ENCODE measurements around the gene OR10AD1.

Gene OR10AD1

DNA sequence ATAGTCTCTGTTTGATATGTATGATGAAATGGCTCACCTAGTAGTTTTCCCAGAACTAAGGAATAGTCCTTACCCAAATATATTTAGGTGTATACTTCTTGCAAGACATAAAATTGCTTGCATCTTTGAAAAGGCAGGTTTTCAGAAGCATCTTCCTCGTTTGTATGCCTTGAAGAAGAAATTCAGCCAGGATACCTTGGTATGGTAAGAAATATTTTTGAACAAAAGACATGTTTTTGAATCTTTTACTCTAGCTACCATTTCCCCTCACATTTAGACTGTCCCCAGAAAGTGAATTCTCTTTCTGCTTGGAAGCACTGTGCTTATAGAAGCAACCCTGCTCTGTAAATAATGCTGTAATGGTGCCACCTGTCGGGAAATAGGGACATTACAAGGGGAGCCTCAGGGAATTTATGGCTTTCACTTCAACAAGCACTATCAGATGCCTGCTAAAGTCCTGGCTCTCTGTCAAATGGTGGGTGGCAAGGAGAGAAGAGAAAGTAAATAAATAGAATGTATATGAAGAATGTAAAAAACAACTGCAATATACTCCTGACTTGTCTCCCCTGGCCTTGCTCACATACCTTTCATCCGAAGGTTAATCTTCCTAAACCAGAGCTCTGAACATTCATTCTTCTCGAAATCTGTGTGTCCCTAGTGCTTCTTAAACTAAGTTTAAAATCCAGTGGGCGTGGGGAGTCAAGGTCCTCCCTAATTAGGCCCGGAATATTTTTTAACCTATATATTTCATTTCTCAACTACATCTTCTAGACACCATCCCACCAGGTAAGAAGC is 13.6 kb downstream of the OR10AD1 start:
- peak; percentile 88 for DNase-seq

DNA sequence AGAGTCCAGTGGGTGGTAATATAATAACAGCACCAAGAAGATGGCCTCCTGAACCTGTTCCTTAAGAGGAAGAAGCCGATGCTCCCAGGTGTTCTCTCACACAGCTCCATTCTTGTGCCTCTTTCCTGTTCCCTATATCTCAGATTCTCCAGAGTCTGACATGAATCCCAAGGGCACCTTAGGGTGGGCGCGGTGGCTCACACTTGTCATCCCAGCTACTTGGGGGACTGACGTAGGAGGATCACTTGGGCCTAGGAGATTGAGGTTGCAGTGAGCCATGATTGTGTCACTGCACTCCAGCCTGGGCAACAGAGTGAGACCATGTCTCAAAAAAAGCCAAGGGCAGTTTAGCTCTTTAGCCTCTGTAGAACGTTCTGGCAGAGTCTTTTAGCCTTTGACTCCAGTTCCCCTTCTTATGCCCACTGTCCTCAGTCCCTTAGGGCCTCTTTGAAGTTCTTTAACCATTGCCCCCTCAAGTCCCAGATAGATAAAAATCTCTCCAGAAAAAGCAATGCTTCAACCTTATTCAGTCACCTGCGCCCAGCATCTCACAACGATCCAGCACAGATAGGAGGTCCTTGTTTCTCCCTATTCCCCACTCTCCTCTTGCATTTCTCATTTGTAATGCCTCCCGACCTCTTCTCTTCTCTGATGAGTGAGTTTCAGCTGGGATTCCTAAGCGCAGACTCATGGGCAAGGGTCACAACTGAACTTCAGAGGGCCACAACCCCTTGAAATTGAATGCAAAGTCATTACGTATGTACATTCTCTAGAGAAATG is 15.0 kb downstream of the OR10AD1 start:
- DNase-seq: no peak

DNA sequence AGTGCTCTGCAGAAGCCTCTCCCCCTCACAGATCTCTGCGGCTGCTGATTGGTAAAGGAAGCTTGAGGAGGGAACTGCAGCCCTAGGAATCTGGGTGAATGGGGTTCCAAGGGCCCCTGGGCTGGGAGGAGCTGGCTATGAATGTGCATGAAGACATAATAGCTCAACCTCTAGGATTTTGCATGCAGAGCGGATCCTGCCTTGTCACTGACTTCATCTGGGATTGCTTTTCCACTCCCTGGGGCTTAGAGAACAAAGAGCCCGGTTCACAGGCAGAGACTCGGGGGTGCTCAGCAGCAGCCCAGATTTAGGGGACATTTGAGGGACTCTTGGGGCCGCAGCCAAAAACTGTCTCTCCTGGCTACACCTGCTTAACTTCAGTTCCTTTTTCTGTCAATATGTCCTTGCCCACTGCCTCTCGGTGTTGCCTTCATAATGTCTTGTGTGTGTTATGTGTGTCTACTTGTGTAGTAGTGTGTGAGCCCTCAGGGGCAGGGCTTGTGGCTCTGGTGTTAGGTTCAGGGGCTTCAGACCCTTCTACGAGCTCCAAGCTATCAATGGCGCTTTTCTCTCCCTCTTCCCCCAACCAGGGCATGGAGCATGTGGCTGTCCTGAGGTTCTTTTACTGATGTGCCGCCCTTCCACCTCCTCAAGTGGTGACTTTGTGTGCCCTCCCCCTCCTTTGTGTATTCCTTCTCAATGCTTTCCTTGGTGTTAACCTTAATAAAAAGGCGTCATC is 17.7 kb downstream of the OR10AD1 start:
- DNase-seq: no peak

DNA sequence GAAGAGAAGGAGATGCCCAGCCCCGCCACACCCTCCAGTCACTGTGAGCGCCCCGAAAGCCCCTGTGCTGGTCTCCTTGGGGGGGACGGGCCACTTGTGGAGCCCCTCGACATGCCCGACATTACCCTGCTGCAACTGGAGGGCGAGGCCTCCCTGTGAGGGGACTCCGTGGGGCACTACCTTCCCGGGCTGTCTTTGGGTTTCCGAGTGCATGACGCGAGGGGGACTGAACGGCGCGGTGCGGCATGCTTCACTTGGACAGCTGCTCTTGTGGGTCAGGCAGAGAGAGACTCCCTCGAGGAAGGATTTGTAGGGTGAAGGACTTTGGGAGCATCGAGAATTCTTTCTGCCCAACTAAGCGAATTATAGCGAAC is 18.6 kb downstream of the OR10AD1 start:
- DNase-seq: no peak

DNA sequence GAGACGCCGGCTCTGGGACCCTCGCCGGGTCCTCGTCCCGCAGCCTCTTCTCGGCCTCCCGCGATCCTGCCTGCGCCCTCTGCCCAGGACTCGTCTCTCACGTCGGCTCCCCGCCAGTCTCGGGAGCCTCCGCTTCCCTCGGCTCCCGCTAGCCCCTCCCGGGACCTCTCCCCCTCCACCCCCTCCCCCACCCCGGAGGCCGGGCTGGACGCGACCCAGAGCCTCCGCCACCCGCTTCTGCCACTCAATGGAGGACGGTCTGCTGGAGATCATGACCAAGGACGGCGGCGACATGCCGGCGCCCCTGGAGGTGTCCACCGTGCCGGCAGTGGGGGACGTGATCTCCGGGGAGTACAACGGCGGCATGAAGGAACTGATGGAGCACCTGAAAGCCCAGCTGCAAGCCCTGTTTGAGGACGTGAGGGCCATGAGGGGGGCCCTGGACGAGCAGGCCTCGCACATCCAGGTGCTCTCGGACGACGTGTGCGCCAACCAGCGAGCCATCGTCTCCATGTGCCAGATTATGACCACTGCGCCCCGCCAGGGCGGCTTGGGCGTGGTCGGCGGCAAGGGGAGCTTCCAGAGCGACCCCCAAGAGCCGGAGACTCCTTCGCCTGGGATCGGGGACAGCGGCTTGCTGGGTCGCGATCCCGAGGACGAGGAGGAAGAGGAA is 19.1 kb downstream of the OR10AD1 start:
- DNase-seq: no peak

DNA sequence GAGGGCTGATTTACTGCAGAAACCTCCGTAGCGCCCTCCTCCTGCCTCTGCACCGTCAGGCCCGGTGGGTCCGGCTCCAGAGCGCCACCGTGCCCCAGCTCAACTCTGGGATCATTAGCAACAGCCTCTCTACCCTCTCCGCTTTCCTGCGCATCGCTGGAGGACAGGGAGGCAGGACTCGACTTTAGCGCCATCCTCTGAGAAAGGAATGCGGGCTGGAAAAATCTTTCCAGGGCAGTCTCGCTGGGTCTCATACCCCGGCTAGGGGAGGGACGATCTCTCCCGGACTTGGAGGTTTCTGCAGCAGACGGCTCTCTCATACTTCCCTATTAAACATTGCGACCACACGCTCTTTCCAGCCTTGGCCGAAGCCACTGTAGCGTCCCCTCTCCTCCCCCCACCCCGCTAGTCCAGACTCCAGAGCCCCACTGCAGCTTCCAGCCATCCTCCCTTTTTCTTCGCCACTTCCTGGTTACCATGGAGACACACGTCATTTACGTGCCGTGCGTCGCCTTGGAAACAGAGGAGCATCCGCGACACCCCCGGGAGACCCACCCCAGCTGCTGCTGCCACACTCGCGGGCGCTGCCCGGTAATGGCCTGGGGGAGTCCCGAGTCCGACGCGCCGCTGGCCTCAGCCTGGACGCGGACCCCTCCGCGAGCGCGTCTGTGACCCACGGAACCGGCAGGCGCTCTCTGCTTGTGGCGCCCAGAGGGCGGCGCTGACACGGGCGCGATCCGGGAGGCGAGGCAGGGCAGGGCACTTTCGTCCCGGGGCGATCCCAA is 19.8 kb downstream of the OR10AD1 start, which contains the start of gene CCDC184:
TSS of gene CCDC184 (plus strand) at position 554 of the 785 bp plus-strand sequence. CDS start 479 bp downstream, outside the sequence.
- DNase-seq: peak; percentile 83

DNA sequence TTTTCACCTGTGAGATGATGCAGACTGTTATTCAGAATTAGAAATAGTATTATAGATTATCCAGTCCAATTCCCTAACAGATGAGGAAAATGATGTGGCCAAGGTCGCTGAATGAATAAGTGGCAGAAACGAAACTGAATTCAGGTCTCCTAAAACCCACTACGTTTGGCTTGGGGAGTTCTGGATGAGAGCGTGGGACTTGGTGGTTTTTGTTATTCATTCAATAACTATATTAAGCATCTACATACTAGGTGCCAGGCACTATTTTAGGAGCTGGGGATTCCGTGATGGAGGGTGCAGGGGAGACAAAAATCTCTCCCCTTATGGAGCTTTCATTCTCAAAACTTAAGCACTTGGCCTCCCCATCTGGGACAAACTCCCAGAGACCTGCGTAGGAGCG is 20.5 kb downstream of the OR10AD1 start:
- no peak for DNase-seq

DNA sequence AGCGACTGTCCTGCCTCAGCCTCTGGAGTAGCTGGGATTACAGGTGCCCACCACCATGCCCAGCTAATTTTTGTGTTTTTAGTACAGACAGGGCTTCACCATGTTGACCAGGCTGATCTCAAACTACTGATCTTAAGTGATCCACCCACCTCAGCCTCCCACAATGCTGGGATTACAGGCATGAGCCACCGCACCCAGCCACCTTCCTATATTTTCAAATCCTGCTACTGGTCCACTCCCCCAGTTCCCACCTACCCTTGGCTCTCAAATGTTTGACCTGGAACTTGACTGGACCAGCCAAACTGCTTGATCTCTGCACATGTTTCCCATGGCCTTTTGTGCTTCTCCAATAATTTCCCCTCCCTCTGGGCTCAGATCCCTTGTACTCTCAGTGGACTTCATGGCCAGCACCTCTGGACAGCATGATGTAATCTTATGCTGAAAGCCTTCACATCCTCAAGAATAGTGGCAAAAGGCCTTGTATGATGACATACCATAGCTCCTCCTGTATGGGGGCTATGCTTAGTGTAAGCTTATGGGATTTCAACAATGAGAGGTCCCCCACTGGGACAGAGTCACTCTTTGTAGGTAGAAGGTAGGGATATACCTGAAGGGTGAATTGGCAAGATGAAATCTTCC is 22.1 kb downstream of the OR10AD1 start:
- no peak for DNase-seq

DNA sequence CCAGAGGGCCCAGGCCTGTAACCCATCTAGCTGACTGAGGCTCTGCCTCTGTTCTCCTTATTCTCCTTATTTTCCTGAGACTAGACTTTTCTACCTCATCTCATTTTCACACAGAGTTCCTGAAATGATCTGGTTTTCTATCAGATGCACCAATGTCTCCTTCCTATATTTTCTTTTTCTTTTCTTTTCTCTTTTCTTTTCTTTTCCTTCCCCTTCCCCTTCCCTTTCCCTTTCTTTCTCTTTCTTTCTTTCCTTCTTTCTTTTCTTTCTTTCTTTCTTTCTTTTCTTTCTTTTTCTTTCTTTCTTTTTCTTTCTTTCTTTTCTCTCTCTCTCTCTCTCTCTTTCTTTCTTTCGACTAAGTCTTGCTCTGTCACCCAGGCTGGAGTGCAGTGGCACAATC is 22.7 kb downstream of the OR10AD1 start:
- no peak for DNase-seq

DNA sequence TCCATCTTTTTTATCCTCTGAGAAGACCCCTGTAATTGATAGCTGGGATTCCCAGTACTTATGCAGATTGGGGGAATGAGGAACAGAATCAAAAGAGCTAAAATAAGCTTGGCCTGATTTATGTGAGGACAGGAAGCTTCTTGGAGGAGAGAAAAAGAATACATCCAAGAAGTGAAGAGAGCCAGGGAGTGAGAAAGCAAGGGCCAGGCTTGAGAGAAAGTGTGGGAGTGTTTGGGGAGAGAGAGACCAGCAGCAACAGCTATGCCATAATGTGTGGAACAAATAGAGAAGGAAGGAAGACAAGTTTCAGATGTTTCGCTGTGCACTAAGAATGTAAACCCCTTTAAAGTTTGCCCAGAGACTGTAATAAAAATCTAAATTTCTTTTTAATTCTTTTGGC is 23.6 kb downstream of the OR10AD1 start:
- no peak for DNase-seq

DNA sequence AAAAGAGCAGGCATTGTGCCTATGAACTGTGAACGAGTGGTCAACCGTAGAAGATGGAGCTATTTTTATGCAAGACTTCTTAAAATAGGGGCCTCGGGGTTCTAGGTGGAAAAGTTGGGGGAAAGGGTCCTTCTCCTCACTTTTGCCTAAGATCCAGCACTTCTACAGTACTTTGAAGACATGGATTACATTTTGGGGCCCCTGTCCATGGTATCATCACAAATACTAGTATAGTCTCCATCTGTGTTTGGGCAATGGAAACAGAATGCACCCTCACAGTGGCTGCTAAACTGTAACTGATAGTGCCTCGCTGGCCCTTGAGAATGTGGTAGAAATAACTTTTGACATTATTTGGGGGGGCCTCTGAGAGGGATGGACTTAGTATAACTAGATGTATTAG is 25.1 kb downstream of the OR10AD1 start:
- no peak for DNase-seq

DNA sequence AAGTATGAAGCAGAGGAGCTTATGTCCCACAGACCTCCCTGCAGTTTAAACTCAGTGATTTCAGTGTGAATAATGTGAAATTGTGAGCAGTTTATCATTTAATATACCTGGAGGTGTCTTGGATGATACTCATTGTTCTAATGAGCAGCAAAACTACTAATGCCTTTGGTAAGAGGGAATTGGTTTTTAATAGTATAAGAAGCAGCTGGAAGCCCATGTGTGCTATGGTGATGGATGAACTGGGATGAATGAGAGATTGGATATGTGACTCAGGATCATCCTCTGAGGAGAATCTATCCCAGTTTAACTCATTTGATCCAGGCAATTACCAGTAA is 26.7 kb downstream of the OR10AD1 start:
- no peak for DNase-seq

DNA sequence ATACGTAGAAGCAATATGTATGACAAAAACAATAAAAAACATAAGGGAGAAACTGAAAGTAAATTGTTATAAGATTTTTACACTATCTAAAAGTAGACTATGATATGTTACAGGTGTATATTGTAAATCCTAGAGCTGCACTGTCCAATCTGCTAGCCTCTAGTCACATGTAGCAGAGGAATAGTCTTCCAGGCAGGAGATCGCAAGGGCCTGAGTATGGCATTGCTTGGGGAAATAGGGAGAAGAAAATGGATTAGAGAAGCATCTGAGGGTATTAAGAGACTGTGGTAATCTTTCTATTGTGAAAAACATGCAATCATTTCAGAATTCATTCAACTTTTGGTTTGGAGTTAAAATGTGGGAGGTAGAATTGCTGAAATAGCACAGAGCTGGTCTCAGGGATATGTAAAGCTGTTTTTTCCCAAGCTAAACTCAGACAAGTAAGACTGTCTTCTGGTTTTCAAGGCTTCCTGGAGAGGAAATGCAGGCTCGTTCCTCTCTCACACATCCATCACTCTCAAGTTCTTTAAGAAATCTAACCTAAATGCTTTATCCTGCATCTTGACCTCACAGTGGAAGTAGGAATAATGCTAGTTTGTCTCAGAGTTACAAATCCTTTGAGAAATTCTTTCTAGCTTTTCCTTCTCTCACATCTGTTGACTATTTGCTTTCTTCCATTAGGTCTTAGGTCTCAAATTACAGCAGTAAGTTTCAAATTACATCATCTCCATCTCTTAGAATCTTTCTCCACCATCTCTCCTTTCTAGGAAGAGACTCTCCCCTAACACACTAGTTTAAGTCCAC is 27.3 kb downstream of the OR10AD1 start:
- DNase-seq: no peak

DNA sequence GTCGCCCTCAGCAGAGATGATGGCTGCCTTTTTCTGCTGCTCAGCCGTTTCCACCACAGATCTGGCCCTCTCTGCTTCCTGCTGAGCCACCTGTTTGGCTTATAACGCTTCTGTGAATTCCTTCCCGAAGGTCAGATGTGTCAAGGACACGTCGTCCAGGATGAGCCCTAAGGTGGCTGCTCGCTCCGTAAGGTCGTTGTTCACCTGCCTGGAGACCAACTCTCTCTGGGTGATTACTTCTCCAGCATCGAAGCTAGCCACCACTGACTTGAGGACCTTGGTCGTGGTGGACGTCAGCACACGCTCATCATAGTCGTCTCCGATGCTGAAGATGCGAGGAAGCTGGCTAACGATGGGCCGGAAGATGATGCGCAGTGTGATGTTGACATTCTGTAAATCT is 34.1 kb downstream of the OR10AD1 start:
- DNase-seq: no peak

DNA sequence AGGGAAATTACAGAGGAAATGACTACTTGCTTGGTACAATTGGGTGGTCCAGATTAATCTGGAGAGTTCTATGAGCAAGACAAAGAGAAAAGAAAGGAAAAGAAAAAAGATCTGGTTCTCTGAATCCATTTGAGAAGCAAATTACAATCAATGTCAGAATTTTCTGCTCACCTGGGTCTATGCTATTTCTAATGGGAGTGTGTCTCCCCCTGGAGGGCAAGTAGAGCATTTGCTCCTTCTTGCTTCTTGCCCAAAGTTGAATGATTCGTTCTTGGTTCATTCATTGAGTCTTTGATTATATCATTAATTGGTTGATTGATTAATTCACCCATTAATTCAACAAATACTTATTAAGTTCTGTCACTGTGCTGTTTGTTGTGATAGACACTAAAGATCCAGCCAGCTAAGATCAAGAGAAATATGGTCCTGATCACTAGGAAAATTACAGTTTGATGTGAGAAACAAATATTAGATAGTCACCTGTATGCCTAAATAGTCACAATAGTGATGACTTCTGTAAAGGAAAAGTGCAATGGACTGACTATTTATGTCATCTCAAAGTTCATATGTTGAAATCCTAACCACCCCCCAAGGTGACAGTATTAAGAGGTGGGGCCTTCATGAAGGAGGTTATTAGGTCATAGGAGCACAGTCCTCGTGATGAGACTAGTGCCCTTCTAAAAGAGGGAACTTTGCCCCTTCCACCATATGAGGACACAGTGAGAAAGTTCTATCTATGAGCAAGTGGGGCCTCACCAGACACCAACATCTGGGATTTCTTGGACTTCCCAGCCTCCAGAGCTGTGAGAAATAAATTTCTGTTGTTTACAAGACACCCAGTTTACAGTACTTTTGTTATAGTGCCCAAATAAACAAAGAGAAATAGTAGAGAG is 37.8 kb downstream of the OR10AD1 start:
- DNase-seq: peak; percentile 85

DNA sequence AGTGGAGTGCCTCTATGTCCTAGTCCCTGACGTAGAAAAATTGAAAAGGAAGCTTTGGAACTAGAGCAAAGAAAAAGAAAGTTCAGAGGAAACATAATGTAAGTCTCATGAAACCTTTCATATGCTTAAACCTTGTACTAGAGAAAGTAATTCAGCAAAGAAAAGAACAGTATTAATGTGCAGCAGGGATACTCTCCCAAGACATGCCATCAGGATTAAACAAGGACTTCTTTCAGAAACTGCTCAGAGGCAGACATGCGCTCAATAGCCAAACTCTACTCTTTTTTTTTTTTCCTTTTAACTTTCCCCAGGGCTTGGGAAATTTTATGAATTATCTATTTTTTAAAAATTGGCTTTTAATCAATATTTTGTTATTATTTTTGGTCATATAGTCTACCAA is 38.6 kb downstream of the OR10AD1 start:
- no peak for DNase-seq

DNA sequence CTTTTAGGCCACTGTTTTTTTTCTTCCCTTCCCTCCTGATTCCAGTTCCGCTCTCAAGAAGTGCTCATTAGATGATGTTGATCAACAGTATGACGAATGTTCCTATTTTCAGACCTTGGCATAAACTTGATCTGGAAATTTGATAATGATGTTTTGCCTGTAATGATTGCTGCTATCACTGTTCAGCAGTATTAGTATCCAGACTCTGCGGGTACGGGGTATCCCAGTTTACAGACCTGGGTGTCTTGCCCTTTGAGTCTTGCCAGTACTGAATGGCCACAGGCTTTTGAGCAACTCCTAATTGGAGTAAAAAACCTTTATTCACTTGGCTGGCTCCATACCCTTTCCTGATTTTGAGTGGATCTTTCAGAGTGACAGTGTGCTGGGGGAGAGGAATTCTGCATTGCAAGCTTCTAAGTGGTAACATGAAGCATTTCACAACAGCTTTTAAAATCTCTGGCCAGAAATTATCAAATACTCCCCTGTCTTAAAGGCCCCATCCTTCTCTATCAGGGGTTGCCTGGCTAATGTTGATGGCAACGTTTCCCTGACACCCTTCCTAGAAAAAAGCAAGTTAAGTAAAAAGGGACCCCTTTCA is 39.8 kb downstream of the OR10AD1 start:
- DNase-seq: no peak

DNA sequence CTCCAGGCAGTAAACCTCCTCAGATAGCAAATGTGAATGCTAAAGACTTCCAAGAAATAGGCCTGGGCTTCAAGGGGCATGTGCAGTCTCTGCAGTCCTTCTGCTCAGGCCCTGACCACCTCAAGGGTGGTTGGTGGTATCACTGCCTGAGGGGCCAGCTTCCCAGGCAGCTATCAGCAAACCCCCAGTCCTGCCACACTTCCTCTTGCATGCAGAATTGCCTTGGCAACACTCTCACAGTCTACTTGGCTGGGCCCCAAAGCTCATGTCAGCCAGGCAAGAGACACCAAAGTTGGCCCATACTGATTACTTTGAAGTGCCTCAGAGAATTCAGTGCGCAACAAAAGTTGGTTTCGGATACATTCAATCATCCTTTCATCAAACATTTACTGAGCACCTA is 42.3 kb downstream of the OR10AD1 start:
- DNase-seq: peak; percentile 99

DNA sequence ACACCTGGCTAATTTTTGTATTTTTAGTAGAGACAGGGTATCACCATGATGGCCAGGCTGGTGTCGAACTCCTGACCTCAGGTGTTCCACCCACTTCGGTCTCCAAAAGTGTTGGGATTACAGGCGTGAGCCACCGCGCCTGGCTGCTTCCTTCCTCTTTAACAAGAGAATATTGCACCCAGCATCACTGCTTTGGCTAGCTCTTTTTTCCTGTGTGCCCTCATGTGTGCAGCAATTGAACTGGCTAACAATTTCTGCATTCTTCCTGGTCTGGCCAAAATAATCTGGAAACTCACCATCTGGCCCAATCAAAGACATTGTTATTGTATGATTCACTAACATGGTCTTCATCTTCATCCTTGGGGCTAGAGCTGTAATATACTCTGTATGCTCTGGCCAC is 43.0 kb downstream of the OR10AD1 start:
- peak; percentile 55 for DNase-seq

Measured in hematopoietic multipotent progenitor cell treated with erythropoietin and hydrocortisone succinate and interleukin-3 and kit ligand, for 4 days (in vitro differentiated cells).